Tibial nerve (tissue), 3 donors: Measurements from ENCODE around the gene CHST12.

Experiments
- POLR2A ChIP-seq, 2 donors: fragments of 450-650 bp; IDR thresholded peaks; one replicate each; pipeline ENCODE4 v1.6.1; 2017; ENCODE audit warnings: antibody characterized with exemption in 2 of 2, mild to moderate bottlenecking in 2 of 2, moderate library complexity in 2 of 2
- TF ChIP-seq, protein P1 (sequence below), 5 experiments: fragments of 200-600 bp in 3 of 5; fragments of 450-650 bp in 2 of 5; sonication (generic) in 3 of 5; IDR thresholded peaks; one replicate each; pipeline ENCODE4 v1.5.1; 2016 to 2019; ENCODE audit warnings: antibody characterized with exemption in 5 of 5, mild to moderate bottlenecking in 3 of 5, moderate library complexity in 2 of 5

DNA sequence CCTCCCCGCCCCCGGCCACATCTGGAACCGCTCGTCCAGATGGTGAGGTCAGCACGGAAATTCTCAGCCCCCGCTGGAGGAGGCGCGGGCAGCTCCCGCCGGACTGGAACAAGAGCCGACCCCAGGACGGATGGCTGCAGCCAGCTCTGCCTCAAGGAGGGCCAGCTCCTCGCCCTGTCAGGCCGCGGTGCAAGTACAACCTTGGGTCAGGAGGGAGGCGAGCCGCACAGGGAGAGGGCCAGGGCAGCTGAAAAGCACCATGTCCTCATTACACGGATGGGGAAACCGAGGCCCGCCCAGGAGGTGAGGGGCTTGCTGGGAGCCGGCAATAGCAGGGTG is 76.6 kb downstream of the CHST12 start:
- TF ChIP-seq, protein P1, sequence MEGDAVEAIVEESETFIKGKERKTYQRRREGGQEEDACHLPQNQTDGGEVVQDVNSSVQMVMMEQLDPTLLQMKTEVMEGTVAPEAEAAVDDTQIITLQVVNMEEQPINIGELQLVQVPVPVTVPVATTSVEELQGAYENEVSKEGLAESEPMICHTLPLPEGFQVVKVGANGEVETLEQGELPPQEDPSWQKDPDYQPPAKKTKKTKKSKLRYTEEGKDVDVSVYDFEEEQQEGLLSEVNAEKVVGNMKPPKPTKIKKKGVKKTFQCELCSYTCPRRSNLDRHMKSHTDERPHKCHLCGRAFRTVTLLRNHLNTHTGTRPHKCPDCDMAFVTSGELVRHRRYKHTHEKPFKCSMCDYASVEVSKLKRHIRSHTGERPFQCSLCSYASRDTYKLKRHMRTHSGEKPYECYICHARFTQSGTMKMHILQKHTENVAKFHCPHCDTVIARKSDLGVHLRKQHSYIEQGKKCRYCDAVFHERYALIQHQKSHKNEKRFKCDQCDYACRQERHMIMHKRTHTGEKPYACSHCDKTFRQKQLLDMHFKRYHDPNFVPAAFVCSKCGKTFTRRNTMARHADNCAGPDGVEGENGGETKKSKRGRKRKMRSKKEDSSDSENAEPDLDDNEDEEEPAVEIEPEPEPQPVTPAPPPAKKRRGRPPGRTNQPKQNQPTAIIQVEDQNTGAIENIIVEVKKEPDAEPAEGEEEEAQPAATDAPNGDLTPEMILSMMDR (IDR thresholded peaks at IDR 0.05), result no peak
- TF ChIP-seq POLR2A (IDR thresholded peaks at IDR 0.05), result no peak
